Measurements from ENCODE around the gene STK17B.

DNA sequence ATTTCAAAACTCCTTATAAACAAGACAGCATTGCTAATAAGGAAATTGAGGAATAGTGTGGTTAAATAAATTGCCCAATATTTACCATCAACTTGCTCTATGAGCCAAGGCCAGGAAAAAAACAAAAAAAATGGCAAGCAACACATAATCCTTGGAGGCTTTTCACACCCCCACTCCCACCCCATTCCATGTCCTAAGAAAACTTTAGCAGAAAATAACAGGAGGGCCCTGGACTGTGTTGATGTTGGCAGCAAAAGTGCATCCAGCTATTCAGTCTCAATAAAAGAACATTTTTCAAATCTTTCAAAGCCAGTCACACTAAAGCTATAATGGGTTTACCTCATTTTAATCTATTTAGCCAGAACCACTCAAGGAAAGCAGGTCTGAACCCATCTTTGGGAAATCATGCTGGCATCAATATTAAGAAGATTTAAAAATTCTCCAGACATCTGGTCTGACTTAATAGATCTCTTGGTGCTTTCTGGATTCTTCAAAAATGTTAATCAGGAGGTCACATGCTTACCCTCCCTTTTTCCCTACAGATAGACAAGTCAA is 34.6 kb upstream of the STK17B start:
- no peak for TF ChIP-seq ZNF548 (tag by site-specific recombination; IDR thresholded peaks at IDR 0.05)
- no peak for TF ChIP-seq ZNF658 (tag by site-specific recombination; IDR thresholded peaks at IDR 0.05)
- TF ChIP-seq ZNF416 (tag by site-specific recombination; IDR thresholded peaks at IDR 0.05): no peak
- TF ChIP-seq ZNF114 (tag by site-specific recombination; IDR thresholded peaks at IDR 0.05): no peak
- no peak for TF ChIP-seq ZNF394 (tag by site-specific recombination; IDR thresholded peaks at IDR 0.05; ENCODE audit: borderline replicate concordance)
- no peak for TF ChIP-seq ZNF513 (tag by site-specific recombination; IDR thresholded peaks at IDR 0.05)
- TF ChIP-seq, protein P1, sequence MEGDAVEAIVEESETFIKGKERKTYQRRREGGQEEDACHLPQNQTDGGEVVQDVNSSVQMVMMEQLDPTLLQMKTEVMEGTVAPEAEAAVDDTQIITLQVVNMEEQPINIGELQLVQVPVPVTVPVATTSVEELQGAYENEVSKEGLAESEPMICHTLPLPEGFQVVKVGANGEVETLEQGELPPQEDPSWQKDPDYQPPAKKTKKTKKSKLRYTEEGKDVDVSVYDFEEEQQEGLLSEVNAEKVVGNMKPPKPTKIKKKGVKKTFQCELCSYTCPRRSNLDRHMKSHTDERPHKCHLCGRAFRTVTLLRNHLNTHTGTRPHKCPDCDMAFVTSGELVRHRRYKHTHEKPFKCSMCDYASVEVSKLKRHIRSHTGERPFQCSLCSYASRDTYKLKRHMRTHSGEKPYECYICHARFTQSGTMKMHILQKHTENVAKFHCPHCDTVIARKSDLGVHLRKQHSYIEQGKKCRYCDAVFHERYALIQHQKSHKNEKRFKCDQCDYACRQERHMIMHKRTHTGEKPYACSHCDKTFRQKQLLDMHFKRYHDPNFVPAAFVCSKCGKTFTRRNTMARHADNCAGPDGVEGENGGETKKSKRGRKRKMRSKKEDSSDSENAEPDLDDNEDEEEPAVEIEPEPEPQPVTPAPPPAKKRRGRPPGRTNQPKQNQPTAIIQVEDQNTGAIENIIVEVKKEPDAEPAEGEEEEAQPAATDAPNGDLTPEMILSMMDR (tag by site-specific recombination; IDR thresholded peaks at IDR 0.05): no peak
- TF ChIP-seq, protein P2, sequence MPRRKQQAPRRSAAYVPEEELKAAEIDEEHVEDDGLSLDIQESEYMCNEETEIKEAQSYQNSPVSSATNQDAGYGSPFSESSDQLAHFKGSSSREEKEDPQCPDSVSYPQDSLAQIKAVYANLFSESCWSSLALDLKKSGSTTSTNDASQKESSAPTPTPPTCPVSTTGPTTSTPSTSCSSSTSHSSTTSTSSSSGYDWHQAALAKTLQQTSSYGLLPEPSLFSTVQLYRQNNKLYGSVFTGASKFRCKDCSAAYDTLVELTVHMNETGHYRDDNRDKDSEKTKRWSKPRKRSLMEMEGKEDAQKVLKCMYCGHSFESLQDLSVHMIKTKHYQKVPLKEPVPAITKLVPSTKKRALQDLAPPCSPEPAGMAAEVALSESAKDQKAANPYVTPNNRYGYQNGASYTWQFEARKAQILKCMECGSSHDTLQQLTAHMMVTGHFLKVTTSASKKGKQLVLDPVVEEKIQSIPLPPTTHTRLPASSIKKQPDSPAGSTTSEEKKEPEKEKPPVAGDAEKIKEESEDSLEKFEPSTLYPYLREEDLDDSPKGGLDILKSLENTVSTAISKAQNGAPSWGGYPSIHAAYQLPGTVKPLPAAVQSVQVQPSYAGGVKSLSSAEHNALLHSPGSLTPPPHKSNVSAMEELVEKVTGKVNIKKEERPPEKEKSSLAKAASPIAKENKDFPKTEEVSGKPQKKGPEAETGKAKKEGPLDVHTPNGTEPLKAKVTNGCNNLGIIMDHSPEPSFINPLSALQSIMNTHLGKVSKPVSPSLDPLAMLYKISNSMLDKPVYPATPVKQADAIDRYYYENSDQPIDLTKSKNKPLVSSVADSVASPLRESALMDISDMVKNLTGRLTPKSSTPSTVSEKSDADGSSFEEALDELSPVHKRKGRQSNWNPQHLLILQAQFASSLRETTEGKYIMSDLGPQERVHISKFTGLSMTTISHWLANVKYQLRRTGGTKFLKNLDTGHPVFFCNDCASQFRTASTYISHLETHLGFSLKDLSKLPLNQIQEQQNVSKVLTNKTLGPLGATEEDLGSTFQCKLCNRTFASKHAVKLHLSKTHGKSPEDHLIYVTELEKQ (tag by site-specific recombination; IDR thresholded peaks at IDR 0.05; ENCODE audit: borderline replicate concordance): no peak
- TF ChIP-seq ZNF157 (tag by site-specific recombination; IDR thresholded peaks at IDR 0.05): no peak
- TF ChIP-seq ZFP3 (tag by site-specific recombination; IDR thresholded peaks at IDR 0.05; ENCODE audit: low read depth): no peak
